GM12878 (cell line): ENCODE data around the gene BBC3. TPM values are rescaled to one million over a fixed set of nuclear protein-coding genes. Genes with fewer than 3 reads are reported as not detected.

Experiments
- CBX3 ChIP-seq: fragments of 200-600 bp; sonication (generic); IDR thresholded peaks from 2 replicates; pipeline ENCODE4 v1.6.1; 2016; ENCODE audit warnings: low read depth, borderline replicate concordance
- CBX5 ChIP-seq: sonication (generic); IDR thresholded peaks from 2 replicates; pipeline ENCODE4 v1.6.1; 2016; ENCODE audit warnings: low read depth, moderate library complexity, mild to moderate bottlenecking, inconsistent platforms
- CREB1 ChIP-seq: IDR thresholded peaks from 2 replicates; pipeline ENCODE4 v1.6.1; 2012; ENCODE audit warnings: low read depth, mild to moderate bottlenecking, inconsistent platforms
- CUX1 ChIP-seq: IDR thresholded peaks from 2 replicates; pipeline ENCODE4 v1.6.1; 2012; ENCODE audit warnings: improper control_type of control experiment, low read depth, low read length; ENCODE audit not compliant: insufficient replicate concordance
- IKZF2 ChIP-seq, 2 experiments: fragments of 450-650 bp; IDR thresholded peaks; 2 replicates each; pipeline ENCODE4 v1.6.1; 2017; ENCODE audit warnings: mild to moderate bottlenecking in 2 of 2, moderate library complexity in 2 of 2
- NFXL1 ChIP-seq: fragments of 450-650 bp; IDR thresholded peaks from 2 replicates; pipeline ENCODE4 v1.6.1; 2017; ENCODE audit warnings: antibody characterized with exemption, mild to moderate bottlenecking, borderline replicate concordance
- NR2F1 ChIP-seq: fragments of 450-650 bp; conservative IDR thresholded peaks from 2 replicates; pipeline ENCODE4 v1.6.1; 2017; ENCODE audit warnings: mild to moderate bottlenecking
- RCOR1 ChIP-seq: conservative IDR thresholded peaks from 2 replicates; pipeline ENCODE4 v1.6.1; 2012; ENCODE audit warnings: low read depth, low read length, improper control_type of control experiment
- SREBF2 ChIP-seq: IDR thresholded peaks from 2 replicates; pipeline ENCODE4 v1.6.1; 2012; ENCODE audit warnings: mild to moderate bottlenecking, low read length
- ZBTB33 ChIP-seq: fragments of 450-650 bp; IDR thresholded peaks from 2 replicates; pipeline ENCODE4 v1.6.1; 2017; ENCODE audit warnings: mild to moderate bottlenecking
- polyA plus RNA-seq, 11 experiments: library from polyadenylated mRNA; depleted of rRNA in 4 of 11; unstranded in 6 of 11; stranded (reverse) in 5 of 11; fragments of >200 nt; fragmentation: Nextera tagmentation in 4 of 11; fragmentation: Illumina TruSeq in 1 of 11; extraction: Ambion mirVana in 4 of 11; extraction: Trizol in 1 of 11; gene quantifications; 1 replicate in 1 of 11; 2 replicates in 10 of 11; pipeline versions ENCODE4 v1.2.1 to v1.2.3, GENCODE V29; 2011 to 2016; ENCODE audit warnings: inconsistent platforms in 2 of 11, missing spikeins in 2 of 11, low read depth in 1 of 11
- total RNA-seq, 4 experiments: library from RNA; depleted of rRNA in 3 of 4; stranded (reverse); fragments of >200 nt in 3 of 4; fragmentation: Illumina TruSeq in 1 of 4; extraction: Trizol in 1 of 4; gene quantifications; 2 replicates each; pipeline versions ENCODE4 v1.2.1 to v1.2.3, GENCODE V29; 2013 to 2021

BBC3 gene
- total and polyA plus RNA-seq, 10 of the 15 experiments (the other 5 are each of a cell fraction or from before 2014, with no cell fraction given), result 0.10 to 17.9 (median 7.5) TPM

- TF ChIP-seq CUX1 (no peak), IKZF2 (IDR thresholded peaks at IDR 0.05) (no peak), NR2F1 (no peak), CREB1 (peak; percentile 90), SREBF2 (no peak), RCOR1 (no peak), ZBTB33 (no peak), NFXL1 (no peak), CBX3 (no peak), CBX5 (no peak)
Observed at GRCh38 chr19:47256693-47257410, 25.9 kb upstream of the BBC3 start (continued).
